ENCODE measurements around the gene SHROOM2.
A peak's percentile ranks its signal among the peaks of the same experiment; 100 is the strongest.

Gene SHROOM2

GRCh38 chrX:9865804-9866472 is 79.7 kb downstream of the SHROOM2 start:
- no peak overlapping the region for H3K27ac ChIP-seq
- H3K27me3 ChIP-seq: no peaks in the 10 kb centered on the region; a peak in 1 of 22 replicates
- H3K9me3 ChIP-seq (replicated peaks in 1 of 11): no peaks in the 10 kb centered on the region
- H3K4me1 ChIP-seq: peaks cover 0 to 16% (median 0%) of the 10 kb centered on the region in 10 experiments; a peak in 8 of 20 replicates
- H4K20me1 ChIP-seq: no peaks in the 10 kb centered on the region; a peak in 2 of 22 replicates
- H3K4me3 ChIP-seq: no peak overlapping the region
- H3K9ac ChIP-seq: no peak overlapping the region
- no peaks in the 10 kb centered on the region for H3K36me3 ChIP-seq
- no peak for TF ChIP-seq Cebpa-rat (IDR thresholded peaks at IDR 0.05)
- no peak overlapping the region for H3K4me2 ChIP-seq

- Histone ChIP-seq H3K4me3 (no peak overlapping the region), H3K4me2 (no peak overlapping the region), H3K9ac (no peak overlapping the region), H3K27me3 (no peaks in the 10 kb centered on the region; a peak in 1 of 22 replicates), H3K4me1 (peaks cover 0 to 16% (median 0%) of the 10 kb centered on the region in 10 experiments; a peak in 8 of 20 replicates), H3K9me3 (replicated peaks in 1 of 11) (no peaks in the 10 kb centered on the region), H3K27ac (no peak overlapping the region), H4K20me1 (no peaks in the 10 kb centered on the region; a peak in 2 of 22 replicates), H3K36me3 (no peaks in the 10 kb centered on the region)
- TF ChIP-seq Cebpa-rat (IDR thresholded peaks at IDR 0.05): no peak
These were observed 80.4 kb downstream of the SHROOM2 start for GRCh38 chrX:9866633-9867032.

DNA sequence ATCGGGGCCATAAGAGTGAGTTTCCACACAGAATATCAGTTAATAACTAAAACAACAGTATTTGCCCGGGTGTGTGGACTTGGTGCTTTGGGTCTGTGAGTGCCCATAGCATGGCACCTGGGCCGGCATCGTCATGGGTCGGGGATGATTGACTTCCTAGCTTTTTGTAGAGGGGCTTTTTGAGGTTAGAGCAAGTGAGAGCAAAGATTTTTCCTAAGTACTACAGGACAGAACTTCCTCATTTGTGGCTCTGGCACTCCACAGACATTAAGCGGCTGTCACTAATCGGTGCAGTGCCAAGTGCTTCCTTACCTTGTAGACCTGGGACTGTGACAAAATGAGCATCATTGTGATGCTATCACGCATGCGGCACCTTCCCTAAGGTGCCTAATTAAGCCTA is 81.0 kb downstream of the SHROOM2 start:
- Histone ChIP-seq H3K27ac (no peak overlapping the region), H3K9ac (no peak overlapping the region), H3K27me3 (no peaks in the 10 kb centered on the region; a peak in 1 of 22 replicates), H3K36me3 (no peaks in the 10 kb centered on the region), H3K9me3 (replicated peaks in 1 of 11) (no peaks in the 10 kb centered on the region), H3K4me3 (no peak overlapping the region), H3K4me1 (peaks cover 0 to 16% (median 0%) of the 10 kb centered on the region in 10 experiments; a peak in 8 of 20 replicates), H4K20me1 (no peaks in the 10 kb centered on the region; a peak in 2 of 22 replicates), H3K4me2 (no peak overlapping the region; a peak in 1 of 22 replicates)
- TF ChIP-seq Cebpa-rat (IDR thresholded peaks at IDR 0.05): no peak

DNA sequence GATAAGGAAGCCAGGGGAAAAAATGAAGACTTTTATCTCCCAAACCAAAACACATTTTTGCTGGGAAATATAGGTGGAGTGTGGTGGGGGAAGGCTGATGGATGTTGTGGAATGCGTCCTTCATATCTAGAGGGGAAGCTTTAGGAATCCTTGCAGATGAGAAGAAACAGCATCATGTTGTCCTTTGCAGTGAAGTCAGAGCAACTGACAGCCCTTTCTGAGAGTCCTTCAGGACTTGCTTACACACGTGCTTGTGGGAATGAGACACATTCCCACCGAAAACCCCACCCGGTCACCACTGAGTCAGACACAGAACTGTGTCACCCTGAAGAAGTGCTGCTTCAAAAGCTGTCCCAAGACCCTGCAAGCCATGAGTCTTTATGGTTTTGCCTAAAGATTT is 81.5 kb downstream of the SHROOM2 start:
- Histone ChIP-seq H3K27me3 (no peaks in the 10 kb centered on the region; a peak in 1 of 22 replicates), H3K4me3 (no peak overlapping the region), H3K4me1 (peaks cover 0 to 16% (median 0%) of the 10 kb centered on the region in 10 experiments; a peak in 8 of 20 replicates), H3K9ac (no peak overlapping the region), H3K4me2 (no peak overlapping the region), H3K36me3 (no peaks in the 10 kb centered on the region), H4K20me1 (no peaks in the 10 kb centered on the region; a peak in 2 of 22 replicates), H3K27ac (no peak overlapping the region), H3K9me3 (replicated peaks in 1 of 11) (no peaks in the 10 kb centered on the region)
- no peak for TF ChIP-seq Cebpa-rat (IDR thresholded peaks at IDR 0.05)

GRCh38 chrX:9871701-9872268 is 85.6 kb downstream of the SHROOM2 start:
- Histone ChIP-seq H3K27me3 (peaks cover 0 to 4% (median 0%) of the 10 kb centered on the region in 11 experiments; a peak in 1 of 22 replicates), H3K4me1 (peaks cover 0 to 10% (median under 1%) of the 10 kb centered on the region in 10 experiments; a peak in 7 of 20 replicates), H3K9me3 (replicated peaks in 1 of 11) (no peaks in the 10 kb centered on the region), H4K20me1 (no peaks in the 10 kb centered on the region; a peak in 1 of 22 replicates), H3K9ac (no peak overlapping the region), H3K4me2 (no peak overlapping the region), H3K36me3 (no peaks in the 10 kb centered on the region), H3K27ac (no peak overlapping the region), H3K4me3 (no peak overlapping the region)
- no peak for TF ChIP-seq Cebpa-rat (IDR thresholded peaks at IDR 0.05)

DNA sequence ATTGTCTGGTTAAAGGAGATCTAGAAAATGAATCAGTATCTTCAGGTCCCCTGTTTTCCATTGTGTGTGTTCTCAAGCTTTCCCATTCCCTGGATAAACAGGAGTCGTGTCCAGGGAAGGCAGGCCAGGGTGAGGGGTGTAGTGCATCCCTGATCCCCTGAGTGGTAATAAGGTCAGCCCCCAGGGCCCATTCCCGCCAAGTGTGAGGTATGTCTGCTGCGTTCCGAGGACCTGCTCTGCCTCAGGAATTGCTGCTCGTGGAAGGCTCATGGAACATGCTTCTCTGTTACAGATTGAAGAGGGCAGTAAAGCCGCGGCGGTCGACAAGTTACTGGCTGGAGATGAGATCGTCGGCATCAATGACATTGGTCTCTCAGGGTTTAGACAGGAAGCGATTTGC is 87.1 kb downstream of the SHROOM2 start:
- Histone ChIP-seq H3K9ac (no peak overlapping the region), H3K36me3 (no peaks in the 10 kb centered on the region), H3K4me2 (peak overlapping the region in 7 of 11 experiments; percentile 0 to 30 (median 18); a peak in 7 of 22 replicates), H3K4me3 (no peak overlapping the region), H4K20me1 (no peaks in the 10 kb centered on the region), H3K27ac (no peak overlapping the region), H3K27me3 (0 out of 22 replicates have a peak, but pooled peaks cover 0 to 4% (median 0%) of the 10 kb centered on the region in 11 experiments), H3K9me3 (replicated peaks in 1 of 11) (no peaks in the 10 kb centered on the region), H3K4me1 (peaks cover 0 to 14% (median 2%) of the 10 kb centered on the region in 10 experiments; a peak in 8 of 20 replicates)
- no peak for TF ChIP-seq Cebpa-rat (IDR thresholded peaks at IDR 0.05)

- Histone ChIP-seq H3K27me3 (0 out of 22 replicates have a peak, but pooled peaks cover 0 to 4% (median 0%) of the 10 kb centered on the region in 11 experiments), H3K4me3 (no peak overlapping the region), H3K4me2 (peak overlapping the region in 6 of 11 experiments; percentile 0 to 27 (median 13); a peak in 5 of 22 replicates), H3K4me1 (peaks cover 0 to 15% (median 2%) of the 10 kb centered on the region in 10 experiments; a peak in 8 of 20 replicates), H4K20me1 (no peaks in the 10 kb centered on the region), H3K27ac (no peak overlapping the region), H3K36me3 (no peaks in the 10 kb centered on the region), H3K9ac (no peak overlapping the region), H3K9me3 (replicated peaks in 1 of 11) (no peaks in the 10 kb centered on the region)
- no peak for TF ChIP-seq Cebpa-rat (IDR thresholded peaks at IDR 0.05)
These were observed 87.7 kb downstream of the SHROOM2 start for GRCh38 chrX:9873952-9874351.

GRCh38 chrX:9874483-9874882 is 88.3 kb downstream of the SHROOM2 start:
- H3K4me1 ChIP-seq: peaks cover 0 to 15% (median 2%) of the 10 kb centered on the region in 10 experiments; a peak in 8 of 20 replicates
- no peak overlapping the region for H3K27ac ChIP-seq
- 0 out of 22 replicates have a peak, but pooled peaks cover 0 to 4% (median 0%) of the 10 kb centered on the region in 11 experiments for H3K27me3 ChIP-seq
- no peak for TF ChIP-seq Cebpa-rat (IDR thresholded peaks at IDR 0.05)
- H3K4me2 ChIP-seq: no peak overlapping the region
- H3K4me3 ChIP-seq: no peak overlapping the region
- no peaks in the 10 kb centered on the region for H3K36me3 ChIP-seq
- no peaks in the 10 kb centered on the region for H4K20me1 ChIP-seq
- H3K9me3 ChIP-seq (replicated peaks in 1 of 11): no peaks in the 10 kb centered on the region
- no peak overlapping the region for H3K9ac ChIP-seq

GRCh38 chrX:9875801-9876200 is 89.6 kb downstream of the SHROOM2 start:
- no peak overlapping the region for H3K27ac ChIP-seq
- no peak overlapping the region for H3K4me3 ChIP-seq
- no peaks in the 10 kb centered on the region for H3K9me3 ChIP-seq (replicated peaks in 1 of 11)
- H3K4me1 ChIP-seq: peaks cover 0 to 15% (median 3%) of the 10 kb centered on the region in 10 experiments; a peak in 9 of 20 replicates
- no peak overlapping the region for H3K9ac ChIP-seq
- H3K36me3 ChIP-seq: no peaks in the 10 kb centered on the region
- no peak overlapping the region for H3K4me2 ChIP-seq
- 0 out of 22 replicates have a peak, but pooled peaks cover 0 to 4% (median 0%) of the 10 kb centered on the region in 11 experiments for H3K27me3 ChIP-seq
- TF ChIP-seq Cebpa-rat (IDR thresholded peaks at IDR 0.05): no peak
- H4K20me1 ChIP-seq: no peaks in the 10 kb centered on the region
